ENCODE data around the gene USP13.
"Not testable (repeated sequence)": the region's sequence is repeated elsewhere in the genome, so short reads cannot be mapped to it uniquely, and the experiment has no call there.

USP13 gene

GRCh38 chr3:179658606-179659005 lies 5.8 kb downstream of the USP13 start:
- DNase-seq = no peak

GRCh38 chr3:179660872-179661271 lies 8.0 kb downstream of the USP13 start:
- no peak for DNase-seq

GRCh38 chr3:179661777-179662176 lies 8.9 kb downstream of the USP13 start:
- no peak for DNase-seq

GRCh38 chr3:179663093-179663492 lies 10.3 kb downstream of the USP13 start:
- DNase-seq = no peak

- DNase-seq = no peak
Observed at GRCh38 chr3:179666030-179666429, 13.2 kb downstream of the USP13 start.

GRCh38 chr3:179666436-179667035 lies 13.7 kb downstream of the USP13 start:
- DNase-seq = no peak

- no peak for DNase-seq
Observed at GRCh38 chr3:179668429-179668828, 15.6 kb downstream of the USP13 start.

- no peak for DNase-seq
Observed at GRCh38 chr3:179670311-179670710, 17.5 kb downstream of the USP13 start.

- no peak for DNase-seq
Observed at GRCh38 chr3:179671309-179671708, 18.5 kb downstream of the USP13 start.

- DNase-seq = no peak
Observed at GRCh38 chr3:179671747-179672242, 19.0 kb downstream of the USP13 start.

GRCh38 chr3:179672918-179673317 lies 20.1 kb downstream of the USP13 start:
- no peak for DNase-seq

- DNase-seq = no peak
Observed at GRCh38 chr3:179673523-179673922, 20.7 kb downstream of the USP13 start.

GRCh38 chr3:179676081-179676480 lies 23.2 kb downstream of the USP13 start:
- no peak for DNase-seq

GRCh38 chr3:179677884-179678283 lies 25.0 kb downstream of the USP13 start:
- no peak for DNase-seq

GRCh38 chr3:179681492-179682263 lies 28.8 kb downstream of the USP13 start:
- no peak for DNase-seq

- no peak for DNase-seq
Observed at GRCh38 chr3:179682426-179683080, 29.7 kb downstream of the USP13 start.

GRCh38 chr3:179683286-179683685 lies 30.4 kb downstream of the USP13 start:
- DNase-seq = not testable (repeated sequence)

- DNase-seq = no peak
Observed at GRCh38 chr3:179687967-179688535, 35.2 kb downstream of the USP13 start.

GRCh38 chr3:179688850-179689249 lies 36.0 kb downstream of the USP13 start:
- no peak for DNase-seq

GRCh38 chr3:179694731-179695130 lies 41.9 kb downstream of the USP13 start:
- no peak for DNase-seq

GRCh38 chr3:179695672-179696313 lies 43.0 kb downstream of the USP13 start:
- DNase-seq = no peak

GRCh38 chr3:179697736-179698332 lies 45.0 kb downstream of the USP13 start:
- no peak for DNase-seq

GRCh38 chr3:179700716-179701115 lies 47.9 kb downstream of the USP13 start:
- no peak for DNase-seq
